NOMO-1 treated with DMSO at 0.1 percent for 48 hours (cell line): ENCODE data around the gene DMAC2.
"Not testable (repeated sequence)": the region's sequence is repeated elsewhere in the genome, so short reads cannot be mapped to it uniquely, and the experiment has no call there.

Source experiments
- DNase-seq: peaks from one replicate; lab custom pipeline; 2025; ENCODE audit not compliant: unreplicated experiment; lab: John Stamatoyannopoulos, UW

Gene DMAC2

GRCh38 chr19:41442473-41443355 is 3.0 kb upstream of the DMAC2 start, which contains the start of gene ERICH4:
ERICH4 (plus strand) TSS chr19:41443156; CDS start chr19:41443170, 14 bp downstream.
- no peak for DNase-seq

GRCh38 chr19:41441321-41441945 is 1.7 kb upstream of the DMAC2 start:
- DNase-seq, result no peak

GRCh38 chr19:41437944-41438574 is 1.7 kb downstream of the DMAC2 start:
- DNase-seq, result no peak

GRCh38 chr19:41436674-41436951 is 3.1 kb downstream of the DMAC2 start:
- no peak for DNase-seq

- no peak for DNase-seq
Observed at GRCh38 chr19:41435936-41436673, 3.6 kb downstream of the DMAC2 start.

GRCh38 chr19:41435376-41435775 is 4.3 kb downstream of the DMAC2 start:
- DNase-seq, result not testable (repeated sequence)

GRCh38 chr19:41434450-41434849 is 5.3 kb downstream of the DMAC2 start:
- DNase-seq, result no peak

- no peak for DNase-seq
Observed at GRCh38 chr19:41433171-41433570, 6.5 kb downstream of the DMAC2 start.

- DNase-seq, result peak; percentile 61
Observed at GRCh38 chr19:41431426-41432386, 8.0 kb downstream of the DMAC2 start.

- DNase-seq, result no peak
Observed at GRCh38 chr19:41430922-41431321, 8.8 kb downstream of the DMAC2 start.

- no peak for DNase-seq
Observed at GRCh38 chr19:41428481-41428859, 11.2 kb downstream of the DMAC2 start.

GRCh38 chr19:41427647-41428480 is 11.8 kb downstream of the DMAC2 start:
- peak; percentile 50 for DNase-seq

GRCh38 chr19:41426952-41427646 is 12.6 kb downstream of the DMAC2 start, which contains the start of gene B3GNT8:
B3GNT8 (minus strand) TSS chr19:41427374; CDS start chr19:41426778, 596 bp downstream.
- peak; percentile 84 for DNase-seq

- no peak for DNase-seq
Observed at GRCh38 chr19:41426116-41426841, 13.4 kb downstream of the DMAC2 start.

- DNase-seq, result no peak
Observed at GRCh38 chr19:41425174-41426115, 14.3 kb downstream of the DMAC2 start.

- peak; percentile 65 for DNase-seq
Observed at GRCh38 chr19:41424335-41425173, 15.2 kb downstream of the DMAC2 start.
